Keratinocyte (primary cell): ENCODE data around the gene PTPRN2.

Experiments
- CTCF ChIP-seq, 3 experiments: IDR thresholded peaks in 1 of 3; conservative IDR thresholded peaks in 1 of 3; optimal IDR thresholded peaks in 1 of 3; 2 replicates in 2 of 3; 3 replicates in 1 of 3; pipeline versions ENCODE3 to v1.5.1; 2011; ENCODE audit warnings: low read length in 3 of 3, mild to moderate bottlenecking in 3 of 3, moderate library complexity in 2 of 3, control low read depth in 1 of 3, inconsistent platforms in 1 of 3; ENCODE audit not compliant: insufficient read depth in 2 of 3; ENCODE audit errors: extremely low read depth in 1 of 3
- EZH2 ChIP-seq: IDR thresholded peaks from one replicate; pipeline ENCODE4 v1.6.1; 2012; ENCODE audit warnings: inconsistent platforms, mild to moderate bottlenecking, low read length, moderate library complexity

DNA sequence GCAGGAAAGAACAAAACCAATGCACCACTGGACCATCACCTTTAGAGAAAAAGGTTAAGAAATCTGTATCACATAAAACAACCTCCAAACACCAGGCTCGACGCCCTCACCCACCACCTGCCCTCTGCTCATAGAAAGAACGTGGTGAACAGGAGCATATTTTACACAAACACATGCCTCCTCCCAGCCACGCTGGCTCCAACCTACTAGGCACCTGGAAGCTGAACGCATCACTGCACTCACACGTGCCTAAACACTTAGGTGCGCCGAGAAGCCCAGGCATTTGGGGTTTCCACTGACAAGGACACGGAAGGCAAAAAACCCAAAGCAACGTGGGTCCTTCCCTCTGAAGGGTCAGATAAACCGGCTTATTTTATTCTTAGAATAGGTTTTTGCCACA, 56.0 kb downstream of the PTPRN2 start:
- TF ChIP-seq CTCF (optimal IDR thresholded peaks at IDR 0.05 in 1 of 3, IDR thresholded peaks at IDR 0.05 in 1 of 3, conservative IDR thresholded peaks at IDR 0.05 in 1 of 3; ENCODE audit: extremely low read depth in 1 of 3, insufficient read depth in 2 of 3, low read length in 3 of 3) (no peak), EZH2 (no peak)
